ENCODE data around the gene EEF1A2.

GRCh38 chr20:63542696-63543095 is 43.8 kb upstream of the EEF1A2 start:
- TF ChIP-seq, protein P1, sequence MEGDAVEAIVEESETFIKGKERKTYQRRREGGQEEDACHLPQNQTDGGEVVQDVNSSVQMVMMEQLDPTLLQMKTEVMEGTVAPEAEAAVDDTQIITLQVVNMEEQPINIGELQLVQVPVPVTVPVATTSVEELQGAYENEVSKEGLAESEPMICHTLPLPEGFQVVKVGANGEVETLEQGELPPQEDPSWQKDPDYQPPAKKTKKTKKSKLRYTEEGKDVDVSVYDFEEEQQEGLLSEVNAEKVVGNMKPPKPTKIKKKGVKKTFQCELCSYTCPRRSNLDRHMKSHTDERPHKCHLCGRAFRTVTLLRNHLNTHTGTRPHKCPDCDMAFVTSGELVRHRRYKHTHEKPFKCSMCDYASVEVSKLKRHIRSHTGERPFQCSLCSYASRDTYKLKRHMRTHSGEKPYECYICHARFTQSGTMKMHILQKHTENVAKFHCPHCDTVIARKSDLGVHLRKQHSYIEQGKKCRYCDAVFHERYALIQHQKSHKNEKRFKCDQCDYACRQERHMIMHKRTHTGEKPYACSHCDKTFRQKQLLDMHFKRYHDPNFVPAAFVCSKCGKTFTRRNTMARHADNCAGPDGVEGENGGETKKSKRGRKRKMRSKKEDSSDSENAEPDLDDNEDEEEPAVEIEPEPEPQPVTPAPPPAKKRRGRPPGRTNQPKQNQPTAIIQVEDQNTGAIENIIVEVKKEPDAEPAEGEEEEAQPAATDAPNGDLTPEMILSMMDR (IDR thresholded peaks at IDR 0.05), result no peak
- no peak for TF ChIP-seq POLR2A (IDR thresholded peaks at IDR 0.05)

Measured in tibial nerve (tissue), 3 donors.